ENCODE measurements around the gene KIR2DL3.
"Not testable (repeated sequence)": the region's sequence is repeated elsewhere in the genome, so short reads cannot be mapped to it uniquely, and the experiment has no call there.

The KIR2DL3 gene

GRCh38 chr19:54747614-54748322, 9.5 kb downstream of the KIR2DL3 start:
- DNase-seq, result not testable (repeated sequence)

- DNase-seq, result not testable (repeated sequence)
Measured at GRCh38 chr19:54750276-54750675, 12.0 kb downstream of the KIR2DL3 start.

GRCh38 chr19:54756204-54757110, 18.1 kb downstream of the KIR2DL3 start:
- not testable (repeated sequence) for DNase-seq

GRCh38 chr19:54758577-54758976, 20.3 kb downstream of the KIR2DL3 start:
- DNase-seq, result not testable (repeated sequence)

- DNase-seq, result not testable (repeated sequence)
Measured at GRCh38 chr19:54764219-54764618, 25.9 kb downstream of the KIR2DL3 start.

GRCh38 chr19:54766464-54766863, 28.2 kb downstream of the KIR2DL3 start:
- DNase-seq, result not testable (repeated sequence)

- DNase-seq, result not testable (repeated sequence)
Measured at GRCh38 chr19:54769646-54770045, 31.3 kb downstream of the KIR2DL3 start, which contains the start of gene KIR2DL1. Gene KIR2DL1 (plus strand): TSS chr19:54769793. CDS start chr19:54769851, 58 bp downstream.

- DNase-seq, result not testable (repeated sequence)
Measured at GRCh38 chr19:54770511-54770910, 32.2 kb downstream of the KIR2DL3 start.

- not testable (repeated sequence) for DNase-seq
Measured at GRCh38 chr19:54771018-54771960, 33.0 kb downstream of the KIR2DL3 start.

- DNase-seq, result not testable (repeated sequence)
Measured at GRCh38 chr19:54772666-54773065, 34.4 kb downstream of the KIR2DL3 start.

- DNase-seq, result not testable (repeated sequence)
Measured at GRCh38 chr19:54775095-54775815, 36.9 kb downstream of the KIR2DL3 start.

- DNase-seq, result not testable (repeated sequence)
Measured at GRCh38 chr19:54775830-54776229, 37.5 kb downstream of the KIR2DL3 start.

- DNase-seq, result not testable (repeated sequence)
Measured at GRCh38 chr19:54777851-54778250, 39.5 kb downstream of the KIR2DL3 start.

GRCh38 chr19:54778896-54779295, 40.6 kb downstream of the KIR2DL3 start:
- DNase-seq, result not testable (repeated sequence)

GRCh38 chr19:54782916-54783315, 44.6 kb downstream of the KIR2DL3 start:
- not testable (repeated sequence) for DNase-seq

GRCh38 chr19:54786091-54786723, 47.9 kb downstream of the KIR2DL3 start:
- peak; percentile 19 for DNase-seq

- not testable (repeated sequence) for DNase-seq
Measured at GRCh38 chr19:54788154-54788553, 49.8 kb downstream of the KIR2DL3 start.

- no peak for DNase-seq
Measured at GRCh38 chr19:54790711-54791110, 52.4 kb downstream of the KIR2DL3 start.

GRCh38 chr19:54791476-54791875, 53.2 kb downstream of the KIR2DL3 start:
- no peak for DNase-seq

GRCh38 chr19:54792814-54793213, 54.5 kb downstream of the KIR2DL3 start:
- DNase-seq, result no peak

- no peak for DNase-seq
Measured at GRCh38 chr19:54795758-54796157, 57.4 kb downstream of the KIR2DL3 start.

Measured in NCI-H1105 treated with DMSO at 0.1 percent for 48 hours (cell line).